Tibial artery (tissue), 4 donors: Measurements from ENCODE around the gene BTBD9.
"Not testable (repeated sequence)": the region's sequence is repeated elsewhere in the genome, so short reads cannot be mapped to it uniquely, and the experiment has no call there.

Experiments
- DNase-seq, 2 donors: peaks; one replicate each; pipeline ENCODE4 v3.0.0-alpha.2; 2019
- H3K27ac ChIP-seq, 2 donors: fragments of 200-600 bp; sonication (generic) in 1 of 2; 1 replicate in 1 of 2; 2 replicates in 1 of 2; pipeline ENCODE4 v1.5.1; 2018 to 2019; ENCODE audit warnings: mild to moderate bottlenecking in 1 of 2
- H3K27me3 ChIP-seq, 2 donors: fragments of 200-600 bp; sonication (generic) in 1 of 2; one replicate each; pipeline versions ENCODE4 v1.5.1 to v1.6.0; 2016 to 2019
- H3K36me3 ChIP-seq, 3 donors: fragments of 200-600 bp; sonication (generic) in 2 of 3; one replicate each; pipeline ENCODE4 v1.5.1; 2016 to 2019; ENCODE audit warnings: mild to moderate bottlenecking in 2 of 3
- H3K4me1 ChIP-seq, 4 donors: fragments of 200-600 bp; sonication (generic) in 2 of 4; 1 replicate in 3 of 4; 2 replicates in 1 of 4; pipeline ENCODE4 v1.5.1; 2016 to 2019
- H3K4me3 ChIP-seq, 2 donors: fragments of 200-600 bp; sonication (generic) in 1 of 2; 1 replicate in 1 of 2; 2 replicates in 1 of 2; pipeline ENCODE4 v1.5.1; 2018 to 2019; ENCODE audit warnings: mild to moderate bottlenecking in 2 of 2
- H3K9me3 ChIP-seq, 3 donors: fragments of 200-600 bp; sonication (generic) in 1 of 3; one replicate each; pipeline ENCODE4 v1.5.1; 2016 to 2019
- intact Hi-C: fragments of 100-400 bp; cut with DNase I; formaldehyde crosslinking; loops from one replicate; pipeline ENCODE4 v1.15.0; 2023; ENCODE audit warnings: low total_unique reads
- TF ChIP-seq, protein P1 (sequence below), 2 experiments: fragments of 200-600 bp in 1 of 2; fragments of 450-650 bp in 1 of 2; IDR thresholded peaks; one replicate each; pipeline ENCODE4 v1.5.1; 2017 to 2019; ENCODE audit warnings: antibody characterized with exemption in 2 of 2, mild to moderate bottlenecking in 1 of 2, moderate library complexity in 1 of 2

Gene BTBD9

DNA sequence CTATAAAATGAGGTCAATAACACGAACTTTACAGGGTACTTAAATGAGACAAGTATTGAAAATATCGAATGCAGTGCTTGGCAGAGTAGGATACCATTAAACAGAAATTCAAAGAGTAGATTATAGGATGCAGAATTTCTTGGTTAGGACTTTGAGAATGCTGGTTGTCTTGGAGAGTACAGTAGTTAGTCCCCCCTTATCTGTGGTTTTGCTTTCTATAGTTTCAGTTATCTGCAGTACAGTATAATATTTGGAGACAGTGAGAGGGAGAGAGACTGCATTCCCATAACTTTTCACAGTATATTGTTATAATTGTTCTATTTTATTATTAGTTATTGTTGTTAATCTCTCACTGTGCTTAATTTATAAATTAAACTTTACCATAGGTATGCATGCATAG is 290.5 kb downstream of the BTBD9 start:
- Histone ChIP-seq H3K27me3 (no peaks in the 10 kb centered on the region), H3K9me3 (no peaks in the 10 kb centered on the region), H3K4me3 (no peak overlapping the region), H3K36me3 (no peaks in the 10 kb centered on the region), H3K27ac (no peak overlapping the region), H3K4me1 (peaks cover 0 to 29% (median 14%) of the 10 kb centered on the region in 4 donors)
- intact Hi-C loops = no loop called here
- TF ChIP-seq, protein P1, sequence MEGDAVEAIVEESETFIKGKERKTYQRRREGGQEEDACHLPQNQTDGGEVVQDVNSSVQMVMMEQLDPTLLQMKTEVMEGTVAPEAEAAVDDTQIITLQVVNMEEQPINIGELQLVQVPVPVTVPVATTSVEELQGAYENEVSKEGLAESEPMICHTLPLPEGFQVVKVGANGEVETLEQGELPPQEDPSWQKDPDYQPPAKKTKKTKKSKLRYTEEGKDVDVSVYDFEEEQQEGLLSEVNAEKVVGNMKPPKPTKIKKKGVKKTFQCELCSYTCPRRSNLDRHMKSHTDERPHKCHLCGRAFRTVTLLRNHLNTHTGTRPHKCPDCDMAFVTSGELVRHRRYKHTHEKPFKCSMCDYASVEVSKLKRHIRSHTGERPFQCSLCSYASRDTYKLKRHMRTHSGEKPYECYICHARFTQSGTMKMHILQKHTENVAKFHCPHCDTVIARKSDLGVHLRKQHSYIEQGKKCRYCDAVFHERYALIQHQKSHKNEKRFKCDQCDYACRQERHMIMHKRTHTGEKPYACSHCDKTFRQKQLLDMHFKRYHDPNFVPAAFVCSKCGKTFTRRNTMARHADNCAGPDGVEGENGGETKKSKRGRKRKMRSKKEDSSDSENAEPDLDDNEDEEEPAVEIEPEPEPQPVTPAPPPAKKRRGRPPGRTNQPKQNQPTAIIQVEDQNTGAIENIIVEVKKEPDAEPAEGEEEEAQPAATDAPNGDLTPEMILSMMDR (IDR thresholded peaks at IDR 0.05) = no peak
- DNase-seq = no peak

DNA sequence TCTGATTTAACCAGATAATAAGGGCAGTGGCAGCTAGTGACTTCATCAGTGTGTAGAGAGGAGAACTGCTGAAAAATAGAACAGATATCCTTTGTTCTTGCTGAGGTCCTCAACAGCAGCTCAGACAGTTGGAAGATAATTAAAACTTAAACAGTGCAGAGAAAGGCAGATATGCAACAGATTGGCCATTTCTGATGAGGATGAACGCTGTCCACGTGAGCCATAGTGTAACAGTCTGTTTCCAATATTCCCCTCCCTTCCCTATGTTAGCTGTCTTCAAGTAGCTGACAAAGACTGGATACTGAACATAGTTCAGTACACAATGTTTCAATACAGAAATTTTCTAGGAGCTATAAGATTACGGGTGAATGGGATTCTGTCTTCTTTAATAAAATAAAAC is 291.4 kb downstream of the BTBD9 start:
- Histone ChIP-seq H3K36me3 (no peaks in the 10 kb centered on the region), H3K4me1 (peaks cover 0 to 29% (median 14%) of the 10 kb centered on the region in 4 donors), H3K9me3 (no peaks in the 10 kb centered on the region), H3K27ac (no peak overlapping the region), H3K4me3 (no peak overlapping the region), H3K27me3 (no peaks in the 10 kb centered on the region)
- TF ChIP-seq, protein P1 (IDR thresholded peaks at IDR 0.05) = no peak
- DNase-seq = no peak
- intact Hi-C loops = no loop called here

DNA sequence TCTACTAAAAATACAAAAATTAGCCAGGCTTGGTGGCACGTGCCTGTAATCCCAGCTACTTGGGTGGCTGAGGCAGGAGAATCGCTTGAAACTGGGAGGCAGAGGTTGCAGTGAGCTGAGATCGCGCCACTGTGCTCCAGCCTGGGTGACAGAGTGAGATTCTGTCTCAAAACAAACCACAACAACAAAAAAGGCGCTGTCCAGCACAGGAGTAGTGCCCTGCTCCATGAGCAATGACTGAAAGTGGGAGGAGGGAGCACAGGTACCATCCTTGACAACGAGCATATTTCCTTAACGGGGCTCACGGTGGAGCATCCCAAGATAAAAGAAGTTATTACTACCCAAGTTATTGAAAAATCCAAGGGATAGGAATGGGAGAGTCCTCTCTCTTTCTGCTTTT is 291.9 kb downstream of the BTBD9 start:
- intact Hi-C loops, H3K27me3 ChIP-seq, H3K27ac ChIP-seq, H3K4me3 ChIP-seq, H3K9me3 ChIP-seq, H3K36me3 ChIP-seq, DNase-seq: not testable (repeated sequence)
- H3K4me1 ChIP-seq = peaks cover 0 to 29% (median 14%) of the 10 kb centered on the region in 4 donors

- Histone ChIP-seq H3K4me3 (no peak overlapping the region), H3K27me3 (no peaks in the 10 kb centered on the region), H3K27ac (no peak overlapping the region), H3K36me3 (no peaks in the 10 kb centered on the region), H3K9me3 (no peaks in the 10 kb centered on the region), H3K4me1 (peaks cover 0 to 29% (median 14%) of the 10 kb centered on the region in 4 donors)
- TF ChIP-seq, protein P1 (IDR thresholded peaks at IDR 0.05) = no peak
- DNase-seq = no peak
- intact Hi-C loops = no loop called here
These were observed 293.2 kb downstream of the BTBD9 start for GRCh38 chr6:38346291-38347079.

DNA sequence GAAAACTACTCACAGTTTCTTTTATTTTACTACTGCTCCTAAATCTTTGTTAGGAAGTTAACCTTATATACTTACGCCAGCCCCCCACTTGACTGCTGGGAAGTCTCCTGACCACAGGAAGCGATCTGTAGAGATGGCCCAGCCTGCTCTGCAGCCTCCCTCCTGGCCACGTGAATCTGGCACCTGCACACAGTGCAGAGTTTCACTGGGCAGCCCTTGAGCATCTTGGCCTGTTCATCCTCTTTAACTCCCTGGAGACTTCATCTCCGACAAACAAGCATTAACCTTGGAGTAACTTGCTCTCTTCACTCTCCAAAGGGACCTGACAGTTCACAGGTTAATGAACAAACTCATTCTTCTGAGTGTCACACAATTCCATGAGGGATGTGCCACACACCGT is 294.1 kb downstream of the BTBD9 start:
- Histone ChIP-seq H3K4me3 (no peak overlapping the region), H3K4me1 (peaks cover 0 to 22% (median 7%) of the 10 kb centered on the region in 4 donors), H3K27me3 (no peaks in the 10 kb centered on the region), H3K9me3 (no peaks in the 10 kb centered on the region), H3K27ac (no peak overlapping the region), H3K36me3 (no peaks in the 10 kb centered on the region)
- DNase-seq = no peak
- intact Hi-C loops = no loop called here
- TF ChIP-seq, protein P1 (IDR thresholded peaks at IDR 0.05) = no peak

DNA sequence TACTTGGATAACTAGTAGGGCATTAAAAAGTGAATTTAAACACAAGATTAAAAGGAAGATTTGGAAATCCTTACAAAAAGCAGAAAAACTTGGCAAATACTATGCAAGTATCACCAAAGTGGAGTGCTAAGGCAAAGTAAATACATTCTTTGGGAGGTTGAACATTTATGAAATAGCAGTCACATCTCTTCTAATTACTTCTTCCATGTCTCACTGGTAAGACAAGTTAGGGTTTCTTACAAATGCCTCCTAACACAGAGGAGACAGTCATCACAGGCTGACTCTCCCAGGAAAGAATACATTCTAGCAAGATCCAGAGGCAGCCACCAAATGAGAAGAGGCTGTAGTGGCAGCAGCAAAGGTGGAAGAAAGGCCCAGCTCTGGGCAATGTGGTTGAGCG is 298.2 kb downstream of the BTBD9 start:
- intact Hi-C loops = no loop called here
- Histone ChIP-seq H3K9me3 (no peaks in the 10 kb centered on the region), H3K4me3 (no peak overlapping the region), H3K27ac (no peak overlapping the region), H3K27me3 (no peaks in the 10 kb centered on the region), H3K36me3 (no peaks in the 10 kb centered on the region), H3K4me1 (peaks cover 0 to 3% (median under 1%) of the 10 kb centered on the region in 4 donors)
- no peak for DNase-seq
- TF ChIP-seq, protein P1 (IDR thresholded peaks at IDR 0.05) = no peak
